Stimulated activated CD8-positive, alpha-beta memory T cell treated with anti-CD3 and anti-CD28 coated beads, Interleukin-12 subunit alpha, Interleukin-12 subunit beta, amount 100 ng/mL, for 1 hour (primary cell): ENCODE measurements around the gene UGT2A1.

Experiments
- DNase-seq: peaks from one replicate; pipeline ENCODE4 v3.0.0-alpha.2; 2020; ENCODE audit warnings: low read depth

The UGT2A1 gene

GRCh38 chr4:69589884-69590283 is 63.2 kb downstream of the UGT2A1 start:
- DNase-seq, result no peak

- no peak for DNase-seq
Measured at GRCh38 chr4:69584135-69584534, 68.9 kb downstream of the UGT2A1 start.

- no peak for DNase-seq
Measured at GRCh38 chr4:69583543-69583942, 69.5 kb downstream of the UGT2A1 start.

GRCh38 chr4:69577245-69577644 is 75.8 kb downstream of the UGT2A1 start:
- no peak for DNase-seq

DNA sequence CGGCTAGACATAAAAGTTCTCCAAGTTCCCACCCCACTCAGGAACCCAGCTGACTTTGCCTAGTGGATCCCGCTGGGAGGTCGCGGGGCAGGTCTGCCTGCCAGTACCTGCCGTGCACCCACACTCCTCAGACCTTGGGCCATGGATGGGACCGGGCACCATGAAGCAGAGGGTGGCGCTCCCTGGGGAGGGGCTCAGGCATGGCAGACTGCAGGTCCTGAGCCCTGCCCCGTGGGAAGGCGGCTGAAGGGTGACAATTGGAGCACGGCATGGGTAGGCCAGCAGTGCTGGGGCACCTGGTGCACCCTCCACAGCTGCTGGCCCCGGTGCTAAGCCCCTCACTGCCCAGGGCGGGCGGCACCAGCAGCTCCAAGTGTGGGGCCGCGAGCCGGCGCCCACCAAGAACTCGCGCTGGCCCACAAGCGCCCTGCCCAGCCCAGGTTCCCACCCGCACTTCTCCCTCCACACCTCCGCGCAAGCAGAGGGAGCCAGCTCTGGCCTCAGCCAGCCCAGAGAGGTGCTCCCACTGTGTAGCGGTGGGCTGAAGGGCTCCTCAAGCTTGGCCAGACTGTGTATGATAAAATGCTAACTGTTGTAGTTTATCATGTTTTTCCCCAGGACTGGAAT is 76.7 kb downstream of the UGT2A1 start:
- DNase-seq, result no peak

GRCh38 chr4:69568787-69569186 is 84.3 kb downstream of the UGT2A1 start:
- DNase-seq, result no peak

DNA sequence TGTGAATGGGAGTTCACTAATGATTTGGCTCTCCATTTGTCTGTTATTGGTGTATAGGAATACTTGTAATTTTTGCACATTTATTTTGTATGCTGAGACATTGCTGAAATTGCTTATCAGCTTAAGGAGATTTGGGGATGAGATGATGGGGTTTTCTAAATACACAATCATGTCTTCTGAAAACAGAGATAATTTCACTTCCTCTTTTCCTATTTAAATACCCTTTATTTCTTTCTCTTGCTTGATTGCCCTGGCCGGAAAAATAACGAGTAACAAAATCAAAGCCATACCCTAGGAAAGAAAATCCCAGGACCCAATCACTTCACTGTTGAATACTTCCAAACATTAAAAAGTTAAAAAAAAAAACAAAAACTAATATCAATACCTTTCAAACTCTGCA is 89.6 kb downstream of the UGT2A1 start:
- DNase-seq, result no peak

GRCh38 chr4:69549651-69550050 is 103.4 kb downstream of the UGT2A1 start:
- no peak for DNase-seq

GRCh38 chr4:69546134-69546765 is 106.8 kb downstream of the UGT2A1 start:
- DNase-seq, result no peak
